DOHH2 (cell line): ENCODE data around the gene HAGHL.

ENCODE experiments used
- CTCF ChIP-seq: fragments of 200-600 bp; sonication (generic); IDR thresholded peaks from one replicate; pipeline ENCODE4 v1.5.1; 2014; ENCODE audit warnings: antibody characterized with exemption, mild to moderate bottlenecking, low read depth, low read length; ENCODE audit not compliant: poor library complexity, severe bottlenecking
- EZH2phosphoT487 ChIP-seq: fragments of 200-600 bp; sonication (generic); IDR thresholded peaks from 2 replicates; pipeline ENCODE4 v1.6.1; 2017; ENCODE audit warnings: borderline replicate concordance, mild to moderate bottlenecking, antibody characterized with exemption, low read length, moderate library complexity, mixed read lengths

GRCh38 chr16:677316-678190 is 49.4 kb upstream of the HAGHL start:
- no peak for TF ChIP-seq CTCF
- no peak for TF ChIP-seq EZH2phosphoT487
